HG03139 (cell line): ENCODE measurements around the gene KCNIP1.

ENCODE experiments used
- ATAC-seq: cut with Tn5 transposase; IDR thresholded peaks from one replicate; pipeline ENCODE4 v1.9.1; 2021; ENCODE audit not compliant: unreplicated experiment

KCNIP1 gene

DNA sequence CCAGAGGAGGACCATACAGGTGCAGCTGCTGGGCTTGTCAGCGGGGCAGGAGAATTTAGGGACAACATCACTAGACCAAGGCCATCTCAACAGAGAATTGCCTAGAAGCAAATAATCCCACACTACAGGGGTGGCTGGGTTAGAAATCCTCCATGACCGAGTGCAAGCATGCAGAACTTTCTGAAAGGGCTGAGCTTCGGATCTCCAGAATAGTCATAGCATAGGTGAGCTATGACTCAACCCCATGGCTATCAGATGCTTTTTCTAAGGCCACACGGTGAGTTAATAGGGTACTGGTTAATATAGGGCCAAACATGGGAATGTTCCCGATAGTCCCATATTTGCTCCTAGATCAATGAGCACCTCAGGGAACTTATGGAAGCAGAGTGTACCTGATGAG lies 4.2 kb downstream of the KCNIP1 start:
- ATAC-seq, result no peak

DNA sequence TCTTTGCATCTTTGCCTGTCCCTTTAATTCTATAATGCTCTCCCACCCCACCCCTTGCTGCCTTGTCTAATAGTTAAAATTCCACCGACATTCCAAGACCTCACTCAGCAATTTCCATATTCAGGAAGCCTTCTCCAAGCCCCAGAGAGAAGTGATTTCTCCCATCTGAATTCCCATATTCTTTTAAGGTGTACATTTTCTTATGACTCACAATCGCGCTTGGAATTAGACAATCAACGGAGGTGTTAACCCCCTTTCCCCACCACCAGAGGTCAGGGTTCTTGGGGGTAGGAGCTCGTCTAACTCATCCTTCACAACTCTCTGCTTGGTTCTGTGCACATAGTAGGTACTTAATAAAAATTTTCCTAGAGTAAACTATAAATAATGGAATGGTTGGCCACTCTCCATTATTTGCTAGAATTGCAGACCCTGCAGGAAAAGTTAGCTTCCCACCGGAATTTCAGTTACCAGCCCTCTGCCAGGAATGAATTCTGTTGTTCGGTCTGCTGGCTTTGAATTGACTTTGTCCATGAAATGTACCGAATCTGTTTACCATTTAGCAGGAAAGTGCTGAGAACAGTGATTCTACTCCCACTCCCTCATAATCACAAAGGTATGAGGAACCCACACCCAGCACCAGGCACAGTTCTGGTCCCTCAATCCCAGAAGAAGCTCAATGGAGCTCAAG lies 5.0 kb downstream of the KCNIP1 start:
- no peak for ATAC-seq

DNA sequence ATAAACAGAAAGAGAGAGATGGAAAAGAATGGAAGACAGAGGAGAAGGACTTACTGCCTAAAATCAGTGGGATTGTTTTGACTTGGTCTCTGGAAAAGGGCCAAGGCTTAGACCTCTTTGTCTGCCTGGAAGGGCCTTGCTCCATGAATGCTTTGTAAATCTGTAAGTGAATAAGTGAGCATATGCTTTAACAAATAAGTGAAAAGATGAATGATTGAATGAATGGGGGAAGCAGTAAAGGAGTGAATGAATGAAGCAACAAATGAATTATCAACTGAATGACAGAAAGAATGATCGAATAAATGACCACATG lies 5.5 kb downstream of the KCNIP1 start:
- ATAC-seq, result no peak

DNA sequence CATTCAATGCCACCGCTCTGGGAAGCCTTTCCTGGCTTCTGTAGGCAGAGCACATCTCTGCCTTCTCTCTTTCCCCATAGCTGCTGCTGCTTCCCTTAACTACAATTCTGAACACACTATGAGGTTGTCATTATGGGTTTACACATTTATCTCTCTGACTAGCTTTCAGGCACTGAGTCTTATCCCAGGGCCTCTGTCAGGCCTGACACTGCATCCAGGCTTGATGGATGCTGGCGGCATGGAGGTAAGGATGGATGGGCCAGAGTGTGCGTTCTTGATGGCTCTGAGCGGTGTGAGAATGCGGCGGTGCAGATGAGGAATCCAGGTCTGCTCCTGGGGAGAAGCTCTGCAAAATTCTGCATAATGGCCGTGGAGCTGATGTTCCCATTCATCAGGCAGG lies 6.3 kb downstream of the KCNIP1 start:
- ATAC-seq, result no peak

DNA sequence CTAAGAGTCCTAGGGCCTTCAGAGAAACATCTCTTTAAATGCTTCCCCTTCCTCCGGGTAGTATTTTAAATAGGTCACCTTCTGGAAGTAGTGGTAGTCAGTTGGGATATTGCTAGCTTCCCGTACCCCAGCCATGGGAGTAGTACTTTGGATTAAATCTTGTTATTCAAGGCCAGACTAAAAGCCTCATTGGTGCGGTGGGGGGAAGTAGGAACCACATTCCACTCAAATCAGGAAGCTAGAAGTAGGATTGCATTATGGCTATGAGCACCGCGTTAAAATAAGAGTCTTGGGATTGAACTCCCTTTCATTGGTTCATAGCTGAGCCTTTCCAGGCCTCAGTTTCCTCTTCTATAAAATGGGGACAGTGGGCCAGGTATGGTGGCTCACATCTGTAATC lies 6.7 kb downstream of the KCNIP1 start:
- ATAC-seq, result no peak

DNA sequence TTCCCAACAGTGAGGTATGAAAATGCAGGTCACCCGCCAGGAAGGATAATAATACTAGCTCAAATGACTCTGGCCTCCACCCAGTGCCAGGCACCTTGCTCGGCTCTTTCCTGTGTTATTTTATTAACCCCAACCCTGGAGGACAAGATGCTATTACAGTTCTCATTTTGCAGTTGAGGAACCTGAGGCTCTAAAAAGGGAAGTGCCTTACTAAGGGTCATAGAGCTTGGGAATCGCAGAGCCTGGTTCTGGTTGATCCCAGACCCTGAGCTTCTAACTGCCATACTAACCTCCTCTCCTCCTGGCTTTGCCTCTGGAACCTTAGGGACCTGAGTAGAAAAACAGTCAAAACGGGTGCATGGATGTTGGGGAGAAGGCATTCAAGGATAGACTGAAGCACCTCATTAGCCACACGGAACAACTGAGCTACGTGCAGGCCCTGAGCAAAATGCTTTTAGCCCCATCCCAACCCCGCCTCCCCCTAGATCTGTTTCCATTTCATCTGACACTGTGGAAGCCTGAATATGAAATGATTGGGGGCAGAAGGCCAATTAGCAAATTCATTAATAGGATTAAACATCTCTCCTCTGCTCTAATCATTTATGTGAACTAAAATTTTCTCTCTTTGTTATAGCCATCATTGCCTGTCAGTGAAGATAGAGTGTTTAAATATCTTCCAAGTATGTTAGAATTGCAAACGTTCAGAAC lies 7.9 kb downstream of the KCNIP1 start:
- no peak for ATAC-seq

DNA sequence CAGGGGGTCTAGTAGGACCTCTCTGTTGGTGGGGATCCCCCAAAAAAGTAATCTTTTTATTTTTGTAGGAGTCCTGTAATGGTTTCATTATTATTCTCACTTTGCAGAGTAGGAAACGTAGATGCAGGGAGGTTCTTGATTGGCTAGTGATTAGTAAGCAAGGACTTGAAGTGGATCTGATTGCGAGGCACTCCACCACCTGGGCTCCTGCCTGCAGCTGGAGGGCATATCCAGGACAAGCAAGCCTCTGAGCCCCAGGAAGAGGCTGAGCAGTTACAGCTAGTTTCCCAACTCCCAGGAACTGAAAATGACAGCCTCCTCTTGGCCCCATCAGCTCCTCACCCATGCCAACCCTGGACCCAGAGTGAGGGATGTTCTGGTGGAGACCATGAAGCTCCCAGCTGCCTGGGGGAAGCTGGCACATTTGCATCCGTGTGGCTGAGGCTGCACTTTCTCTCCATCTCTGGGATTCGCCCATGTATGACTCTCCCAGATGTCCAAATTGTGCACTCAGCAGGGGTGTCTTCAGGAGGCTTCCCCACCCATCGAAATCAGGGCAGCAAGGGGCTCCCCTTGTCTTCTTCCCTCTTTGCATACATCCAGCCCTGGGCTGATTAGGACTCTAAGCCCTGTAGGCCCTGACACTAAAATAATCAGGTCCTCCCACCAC lies 10.2 kb downstream of the KCNIP1 start:
- ATAC-seq, result no peak

DNA sequence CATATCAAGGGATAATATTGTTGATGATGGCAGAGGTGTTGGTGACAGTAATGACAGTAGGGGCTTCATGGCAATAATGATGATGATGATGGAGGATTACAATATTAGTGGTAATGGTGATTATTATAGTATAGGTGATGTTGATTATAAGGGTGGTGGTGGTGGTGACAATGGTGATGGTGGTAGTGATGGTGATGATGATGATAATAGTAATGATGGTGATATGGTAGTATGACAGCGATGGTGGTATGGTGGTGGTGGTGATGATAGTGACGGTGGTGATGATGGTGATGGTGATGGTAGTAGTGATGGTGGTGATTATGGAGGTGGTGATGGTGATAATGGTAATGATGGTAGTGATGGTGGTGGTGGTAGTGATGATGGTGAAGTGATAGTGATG lies 13.6 kb downstream of the KCNIP1 start:
- ATAC-seq, result no peak

DNA sequence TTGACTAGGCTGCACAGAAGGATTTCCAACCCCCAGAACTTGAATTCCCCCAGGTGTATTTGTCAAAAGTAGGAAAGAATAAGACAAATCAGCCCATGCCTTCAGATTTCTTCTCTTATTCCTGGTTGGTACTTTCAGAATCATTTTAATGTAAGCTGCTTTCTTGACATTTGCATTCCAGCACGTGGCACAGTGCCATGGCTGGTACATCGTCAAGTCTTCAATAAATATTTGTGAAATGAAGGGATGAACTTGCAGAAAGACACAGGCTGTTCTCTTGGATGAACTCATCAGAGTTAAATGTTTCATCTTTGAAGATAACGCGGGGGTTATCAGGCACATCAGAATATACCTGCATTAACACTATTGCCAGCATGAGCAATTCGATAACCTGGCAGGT lies 14.5 kb downstream of the KCNIP1 start:
- ATAC-seq, result no peak

DNA sequence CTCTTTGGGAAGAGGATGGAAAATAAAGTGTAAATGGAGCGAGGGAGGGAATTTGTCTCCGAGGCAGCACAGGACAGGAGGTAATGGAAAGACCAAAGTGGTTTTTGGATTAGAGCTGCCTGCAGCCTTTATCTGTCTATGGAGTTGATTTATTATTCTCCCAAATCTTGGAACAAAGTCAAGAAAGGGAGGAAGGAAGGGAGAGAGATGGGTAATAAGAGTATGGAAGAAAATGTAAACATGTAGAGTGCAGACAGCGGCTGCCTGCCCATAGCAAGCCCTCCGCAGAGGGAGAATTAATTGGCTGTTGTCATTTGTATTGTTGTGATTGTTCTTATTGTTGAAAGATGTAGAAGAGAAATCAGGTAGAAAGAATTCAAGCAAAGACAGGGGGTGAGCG lies 15.7 kb downstream of the KCNIP1 start:
- ATAC-seq, result no peak

DNA sequence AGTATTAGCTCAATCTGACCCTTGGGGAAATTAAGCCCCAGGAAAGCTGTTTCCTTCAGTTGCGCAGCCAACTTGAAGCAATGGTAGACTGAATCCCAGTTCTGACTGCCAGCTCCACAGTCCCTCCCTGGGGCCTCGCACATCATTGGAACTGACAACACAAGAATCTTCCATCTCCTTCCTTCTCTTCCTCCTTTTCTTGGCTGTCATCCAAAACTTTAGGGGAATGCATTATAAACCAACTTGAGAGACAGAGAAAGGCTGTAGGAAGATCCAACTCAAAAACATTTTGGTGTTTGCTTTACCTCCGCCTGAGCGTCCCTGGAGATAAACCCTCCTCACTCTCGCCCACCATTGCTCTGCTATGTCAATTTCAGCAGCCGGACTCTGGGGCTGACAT lies 16.6 kb downstream of the KCNIP1 start:
- no peak for ATAC-seq

DNA sequence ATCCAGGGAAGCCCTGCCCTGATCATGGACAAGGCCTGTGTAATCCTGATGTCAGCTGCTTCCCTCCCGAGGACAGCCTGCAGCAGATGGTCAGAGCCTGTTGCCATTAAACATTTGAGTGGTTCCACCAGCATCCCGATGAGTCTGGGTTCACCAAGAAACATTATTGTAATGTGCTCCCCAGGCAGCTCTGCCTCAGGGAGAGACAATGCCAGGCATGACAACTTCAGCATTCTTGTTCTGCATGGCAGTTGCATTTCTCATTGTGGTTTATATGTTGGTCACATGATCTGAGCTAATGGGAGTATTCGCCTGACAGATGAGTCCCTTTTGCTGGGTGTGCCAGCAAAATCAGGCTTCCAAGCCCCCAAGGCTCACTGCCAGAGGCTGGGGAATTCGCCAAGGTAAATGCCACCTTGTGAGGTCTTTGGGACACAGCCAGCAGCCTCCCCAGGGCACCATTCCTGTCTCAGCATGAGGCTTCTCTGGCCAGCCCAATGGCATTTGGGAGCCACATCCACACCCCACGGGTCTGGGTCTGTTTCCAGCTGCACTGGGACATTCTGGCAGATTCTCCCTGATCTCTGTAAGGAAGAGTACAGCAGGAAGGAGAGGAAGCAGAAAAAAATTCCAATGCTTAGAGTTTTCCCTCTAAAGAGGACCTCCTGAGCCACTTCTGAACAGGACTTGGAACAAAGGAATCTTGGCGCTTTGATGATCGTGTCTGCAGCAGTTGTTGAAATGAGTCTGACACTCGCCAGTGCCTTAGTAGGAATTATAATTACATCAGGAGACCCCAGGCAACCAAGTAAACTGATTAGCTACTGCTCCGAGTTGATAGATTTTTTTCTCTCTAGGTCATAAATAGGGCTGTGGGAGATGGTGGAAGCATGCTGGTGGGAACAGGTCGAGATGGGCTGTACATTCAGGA lies 18.7 kb downstream of the KCNIP1 start:
- no peak for ATAC-seq

DNA sequence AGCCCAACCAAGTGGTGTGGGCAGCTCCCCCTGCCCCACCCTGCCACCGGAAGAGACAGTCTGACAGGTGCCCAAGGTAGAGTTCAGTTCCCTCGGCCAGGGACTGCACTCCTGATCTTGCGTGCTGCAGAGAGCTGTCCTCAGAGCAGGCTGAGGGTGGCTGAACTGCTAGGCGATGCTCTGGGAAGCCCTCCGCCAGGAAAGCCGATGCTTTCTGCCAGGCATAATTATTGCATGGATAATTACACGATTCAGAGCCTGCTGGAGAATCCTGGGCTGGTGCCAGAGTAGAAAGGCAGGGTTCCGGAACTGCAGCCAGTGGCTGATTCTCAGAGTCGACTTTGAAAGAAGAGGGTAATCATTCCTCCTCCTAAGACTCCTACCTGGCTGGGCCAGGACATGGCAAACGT lies 19.3 kb downstream of the KCNIP1 start:
- ATAC-seq, result no peak

DNA sequence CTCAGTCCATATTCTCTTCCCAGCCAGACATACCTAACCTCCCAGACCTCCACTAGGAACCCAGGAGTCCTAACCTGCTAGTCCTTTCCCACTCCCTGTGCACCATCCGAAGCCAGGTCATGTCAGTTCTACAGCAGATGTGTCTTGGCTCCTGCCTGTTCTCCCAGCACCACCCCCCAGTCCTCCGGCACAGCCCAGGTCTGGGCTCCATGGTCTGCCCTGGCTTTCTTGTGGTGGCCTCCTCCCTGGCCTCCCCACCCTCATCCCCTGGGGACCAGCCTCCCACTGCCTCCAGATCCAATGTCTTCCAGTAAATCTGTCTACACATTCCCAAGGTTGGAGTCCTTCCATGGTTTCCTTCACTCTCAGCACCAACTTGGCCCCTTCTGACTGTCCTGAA lies 20.0 kb downstream of the KCNIP1 start:
- ATAC-seq, result no peak

DNA sequence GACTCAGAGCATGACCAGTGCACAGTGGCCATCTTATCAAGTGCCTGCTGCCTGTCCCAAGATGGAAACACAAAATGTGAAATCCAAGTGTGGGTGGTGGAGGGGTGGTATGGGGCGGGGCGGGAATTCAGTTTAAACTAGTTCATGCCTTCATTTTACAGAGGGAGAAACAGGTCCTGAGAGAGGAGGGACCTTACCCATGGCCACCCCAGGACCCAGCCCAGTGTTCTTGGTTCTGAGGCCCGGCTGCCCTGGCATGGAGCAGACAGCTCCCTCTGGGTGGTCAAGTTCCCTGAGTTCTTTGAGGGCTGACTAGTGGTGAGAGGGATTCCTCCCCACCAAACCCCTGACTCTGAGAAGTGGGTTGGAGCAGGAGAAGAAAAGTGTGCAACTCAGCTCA lies 20.8 kb downstream of the KCNIP1 start:
- ATAC-seq, result no peak

DNA sequence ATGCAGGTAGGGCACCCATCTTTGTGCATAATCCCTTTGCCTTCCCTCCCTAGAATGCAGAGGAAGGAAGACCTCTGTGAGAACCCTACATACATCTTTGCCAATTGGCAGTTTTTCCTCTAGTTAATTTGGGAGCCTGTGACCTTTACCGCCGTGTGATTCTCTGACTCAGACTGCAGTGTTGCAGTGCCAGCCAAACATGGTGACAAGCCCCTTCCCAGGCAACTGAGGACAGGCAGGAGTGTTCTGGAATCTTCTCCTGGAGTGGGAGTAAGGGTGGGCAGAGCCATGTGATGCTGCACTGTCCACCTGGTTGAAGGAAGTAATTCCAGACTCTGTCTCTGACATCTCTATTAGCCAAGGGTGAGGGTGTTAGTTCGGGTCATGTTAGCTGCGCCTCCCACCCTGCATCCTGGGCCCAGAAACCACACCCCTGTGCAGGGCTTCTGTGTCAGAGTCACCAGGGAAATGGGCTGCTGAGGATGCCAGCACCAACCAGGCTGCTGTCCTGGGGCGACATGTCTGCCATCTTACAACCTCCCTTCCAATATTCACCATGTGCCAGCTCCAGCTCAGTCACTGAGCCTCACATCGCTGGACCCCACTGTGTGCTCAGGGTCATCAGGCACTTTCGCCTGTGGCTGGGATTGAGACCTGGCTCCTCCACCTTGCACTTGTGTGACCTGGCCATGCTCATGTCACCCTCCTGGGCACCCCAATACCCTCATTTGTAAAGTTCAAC lies 21.8 kb downstream of the KCNIP1 start:
- no peak for ATAC-seq

DNA sequence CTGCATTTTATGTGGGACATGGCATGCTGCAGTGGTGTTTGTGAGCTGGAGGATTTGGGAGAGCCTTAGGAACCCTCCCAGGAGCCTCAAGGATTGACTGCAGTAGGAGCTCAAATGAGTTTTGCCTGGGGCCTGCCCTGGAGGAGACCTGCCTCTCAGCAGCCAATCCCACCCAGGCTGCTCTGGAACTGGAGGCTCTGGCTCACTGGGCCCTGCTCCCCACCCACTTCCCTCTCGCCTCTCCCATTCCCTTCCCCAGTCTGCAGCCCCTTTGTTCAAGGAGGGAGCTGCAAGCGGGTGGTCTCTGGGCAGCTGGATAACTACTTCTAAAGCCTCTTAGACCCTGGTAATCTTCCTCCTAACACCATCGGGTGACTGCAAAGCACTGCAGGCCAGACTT lies 24.2 kb downstream of the KCNIP1 start:
- ATAC-seq, result no peak

DNA sequence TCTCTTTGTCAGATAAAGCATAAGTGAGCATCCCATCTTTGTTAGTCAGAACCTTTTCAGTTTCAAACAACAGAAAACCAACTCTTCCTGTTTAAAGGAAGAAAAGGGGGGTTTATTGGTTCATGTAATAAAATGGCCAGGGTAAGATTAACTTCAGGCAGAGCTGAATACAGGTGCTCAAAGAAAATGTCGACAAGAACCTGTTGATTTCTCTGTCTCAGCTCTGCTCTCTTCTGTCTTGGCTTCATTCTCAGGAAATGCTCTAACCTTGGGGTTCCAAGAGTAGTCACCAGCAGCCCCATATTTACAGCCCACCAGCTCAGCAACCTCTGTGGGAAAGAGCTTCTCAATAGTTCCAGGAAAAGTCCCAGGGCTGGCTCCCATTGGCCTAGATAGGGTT lies 25.2 kb downstream of the KCNIP1 start:
- ATAC-seq, result no peak

DNA sequence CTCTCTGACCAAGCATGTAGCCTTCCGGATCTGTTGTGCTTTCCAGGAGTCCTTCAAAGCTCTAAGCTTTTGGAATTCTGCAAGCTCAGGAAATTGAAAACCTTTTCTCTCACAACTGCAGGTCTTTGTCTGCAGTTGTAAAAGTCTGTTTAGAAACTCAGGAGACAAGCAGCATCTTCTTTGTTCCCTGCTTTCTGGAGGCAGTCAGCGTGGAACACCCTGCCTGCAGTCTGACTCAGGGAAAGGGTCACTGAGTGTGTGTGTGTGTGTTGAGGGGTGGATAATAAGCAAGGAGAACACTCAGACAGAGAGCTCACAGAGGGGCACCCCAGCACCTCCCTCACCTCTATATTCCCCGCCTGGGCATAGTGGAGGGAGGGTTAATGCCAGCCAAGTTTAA lies 29.1 kb downstream of the KCNIP1 start:
- ATAC-seq, result no peak

DNA sequence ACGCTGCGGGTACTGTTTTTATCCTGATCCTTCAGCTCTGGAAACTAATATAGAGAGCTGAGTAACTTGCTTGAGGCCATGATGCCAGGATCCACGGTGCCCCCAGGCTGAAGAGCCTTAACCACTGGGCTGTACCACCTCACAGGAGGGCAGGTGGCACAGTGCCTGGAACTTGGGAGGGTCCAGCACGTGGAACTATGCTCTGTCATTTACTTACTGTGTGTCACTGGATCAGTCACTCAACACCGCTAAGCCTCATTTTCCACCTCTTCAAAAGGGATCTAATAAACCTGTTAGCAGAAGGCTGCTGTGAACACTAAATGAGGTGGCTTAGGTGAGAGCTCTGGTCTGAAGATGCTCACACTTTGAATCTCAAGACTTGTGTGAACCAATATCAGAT lies 29.6 kb downstream of the KCNIP1 start:
- ATAC-seq, result no peak

DNA sequence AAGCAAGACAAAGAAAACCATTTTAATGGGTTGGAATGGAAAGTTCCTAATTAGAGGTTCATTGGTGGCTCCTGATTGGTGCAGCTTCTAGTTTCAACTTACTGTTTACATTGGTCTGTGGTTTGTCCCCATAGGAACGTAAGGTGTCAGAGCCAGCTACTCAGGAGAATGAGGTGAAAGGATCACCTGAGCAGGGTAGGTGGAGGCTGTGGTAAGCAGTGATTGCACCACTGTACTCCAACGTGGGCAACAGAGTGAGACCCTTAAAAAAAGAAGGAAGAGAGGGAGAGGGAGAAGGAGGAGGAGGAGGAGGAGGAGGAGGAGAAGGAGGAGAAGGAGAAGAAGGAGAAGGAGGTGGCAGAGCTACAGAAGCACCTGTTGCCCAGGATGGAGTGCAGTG lies 30.4 kb downstream of the KCNIP1 start:
- no peak for ATAC-seq
